CD4-positive, alpha-beta T cell treated with Interleukin-15 for 4 hours (primary cell): ENCODE measurements around the gene PIK3R1.

Experiments
- DNase-seq: peaks from one replicate; pipeline ENCODE4 v3.0.0-alpha.2; 2020; ENCODE audit warnings: low spot score

The PIK3R1 gene

DNA sequence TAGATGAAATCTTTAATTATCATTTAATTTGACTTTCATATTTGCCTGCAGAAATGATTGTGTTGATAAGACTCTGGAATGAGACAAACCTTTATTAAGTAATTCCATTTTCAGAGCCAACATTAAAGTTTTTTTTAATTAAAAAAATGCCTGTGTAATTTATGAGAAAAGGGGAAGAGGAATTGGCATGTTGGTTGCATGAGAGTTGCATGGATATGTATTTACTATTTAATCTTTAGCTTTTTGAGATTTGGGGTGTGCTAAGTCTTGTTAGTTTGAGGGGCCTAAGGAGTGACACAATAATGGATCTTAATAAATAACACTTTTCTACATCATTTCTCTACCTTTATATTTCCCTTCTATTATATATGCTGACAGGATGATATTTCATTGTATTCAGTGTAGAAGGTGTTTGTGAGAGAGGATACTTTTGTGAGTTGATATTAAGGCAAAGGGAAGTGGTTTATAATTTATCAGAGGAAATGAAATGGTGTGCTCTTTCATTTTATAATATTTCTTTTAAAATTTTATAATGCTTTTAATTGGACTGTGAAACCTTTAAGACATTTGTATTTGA lies 54.9 kb downstream of the PIK3R1 start:
- no peak for DNase-seq

- no peak for DNase-seq
These were observed 55.6 kb downstream of the PIK3R1 start for GRCh38 chr5:68271124-68271523.

DNA sequence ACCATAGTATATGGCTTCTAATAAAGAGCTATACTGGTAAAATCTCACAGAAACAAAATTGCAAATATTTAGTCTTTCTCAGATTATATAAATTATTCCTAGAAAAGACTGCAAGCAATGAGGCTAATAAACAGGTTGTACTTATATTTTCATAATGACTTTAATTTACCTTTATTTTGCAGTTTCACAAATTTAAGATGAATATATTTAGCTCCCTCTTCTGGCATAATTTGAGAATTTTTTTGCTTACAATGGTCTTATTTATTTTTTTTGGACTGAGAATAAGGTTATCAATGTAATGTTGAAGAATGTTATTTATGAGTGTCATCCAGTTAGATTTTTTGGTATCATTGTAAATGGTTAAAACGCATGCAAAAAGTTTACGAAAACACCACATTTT lies 56.7 kb downstream of the PIK3R1 start:
- DNase-seq, result peak; percentile 45

DNA sequence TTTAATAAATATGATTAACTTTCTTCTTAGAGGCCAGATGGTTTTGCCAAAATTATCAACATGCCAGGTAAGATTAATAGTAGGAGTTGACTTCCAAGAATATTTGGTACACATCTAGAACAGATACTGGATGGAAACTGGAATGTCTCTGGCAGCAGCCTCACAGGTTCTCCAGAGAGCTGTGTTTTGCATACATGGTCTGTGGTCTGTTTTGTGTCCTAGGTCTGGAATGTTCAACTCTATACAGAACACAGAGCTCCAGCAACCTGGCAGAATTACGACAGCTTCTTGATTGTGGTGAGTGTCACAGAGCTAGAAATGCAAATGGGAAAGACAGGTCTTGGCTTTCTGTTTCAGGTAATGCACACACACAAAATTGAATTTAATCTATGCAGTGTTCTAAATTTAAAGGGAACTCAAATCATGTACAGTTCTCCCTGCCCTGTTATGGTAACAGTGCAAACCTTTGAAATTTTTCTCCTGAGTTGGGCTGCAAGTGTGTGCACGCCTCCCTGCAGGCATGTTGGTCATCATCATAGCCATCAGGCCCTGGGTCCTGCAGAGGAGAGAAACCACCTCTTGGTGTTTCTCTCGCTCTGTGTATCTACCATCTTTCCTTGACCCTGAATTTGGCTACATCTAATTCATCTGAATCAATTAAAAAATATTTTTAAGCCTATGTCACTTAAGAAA lies 58.3 kb downstream of the PIK3R1 start:
- no peak for DNase-seq

GRCh38 chr5:68274847-68275651 lies 59.5 kb downstream of the PIK3R1 start:
- peak; percentile 43 for DNase-seq

DNA sequence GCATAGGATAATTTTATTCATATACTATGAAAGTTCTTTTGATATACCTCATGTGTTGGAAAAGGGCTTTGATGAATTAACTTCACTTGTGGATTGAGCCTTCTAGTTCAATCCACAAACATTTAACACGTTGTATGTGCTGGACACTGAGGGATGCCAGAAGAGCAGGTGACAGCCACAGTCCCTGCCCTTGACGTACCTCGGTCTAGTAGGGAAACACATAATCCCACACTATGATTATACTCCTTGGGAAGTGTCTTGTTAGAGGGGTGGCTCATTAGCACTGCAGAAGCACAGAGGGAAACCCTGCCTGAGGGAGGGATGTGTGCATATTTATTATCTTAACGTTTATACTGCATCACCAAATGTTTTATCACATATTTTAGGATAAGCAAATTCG lies 61.2 kb downstream of the PIK3R1 start:
- no peak for DNase-seq

GRCh38 chr5:68277431-68277830 lies 61.9 kb downstream of the PIK3R1 start:
- DNase-seq, result no peak

- DNase-seq, result peak; percentile 85
These were observed 64.4 kb downstream of the PIK3R1 start for GRCh38 chr5:68279984-68280383.

- DNase-seq, result no peak
These were observed 66.4 kb downstream of the PIK3R1 start for GRCh38 chr5:68282001-68282400.

- DNase-seq, result no peak
These were observed 68.2 kb downstream of the PIK3R1 start for GRCh38 chr5:68283766-68284165.

- no peak for DNase-seq
These were observed 69.7 kb downstream of the PIK3R1 start for GRCh38 chr5:68285075-68285840.

GRCh38 chr5:68285851-68286611 lies 70.5 kb downstream of the PIK3R1 start:
- DNase-seq, result peak; percentile 73

DNA sequence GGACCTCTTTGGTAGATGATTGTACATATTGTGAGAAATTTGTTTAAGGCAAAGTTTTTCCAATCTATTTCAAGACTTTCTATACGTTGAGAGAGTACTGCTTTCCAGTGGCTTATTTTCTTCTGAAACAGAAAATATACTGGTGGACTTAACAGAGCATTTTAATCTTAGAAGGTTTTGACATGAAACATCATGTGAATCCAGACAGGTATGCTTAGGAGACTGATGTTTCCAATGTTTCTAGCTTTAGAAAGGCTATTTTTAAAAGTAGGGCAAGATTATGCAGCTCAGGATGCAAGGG lies 71.0 kb downstream of the PIK3R1 start:
- no peak for DNase-seq

DNA sequence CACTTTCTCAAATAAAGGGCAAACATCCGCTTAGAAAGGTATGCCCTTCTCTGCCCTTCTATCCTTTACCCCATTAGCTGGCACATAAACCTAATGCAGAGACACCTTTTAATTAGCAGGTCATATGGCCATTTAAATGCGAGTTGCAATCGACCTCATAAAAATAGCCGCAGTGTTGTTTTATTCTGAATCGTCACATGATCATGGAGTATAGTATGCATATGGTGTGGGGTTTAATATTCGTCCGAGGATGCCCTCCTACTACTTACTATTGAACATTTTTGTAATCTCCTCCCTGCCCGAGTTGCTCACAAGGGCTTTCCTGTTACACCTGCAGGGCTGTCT lies 72.0 kb downstream of the PIK3R1 start:
- DNase-seq, result no peak

DNA sequence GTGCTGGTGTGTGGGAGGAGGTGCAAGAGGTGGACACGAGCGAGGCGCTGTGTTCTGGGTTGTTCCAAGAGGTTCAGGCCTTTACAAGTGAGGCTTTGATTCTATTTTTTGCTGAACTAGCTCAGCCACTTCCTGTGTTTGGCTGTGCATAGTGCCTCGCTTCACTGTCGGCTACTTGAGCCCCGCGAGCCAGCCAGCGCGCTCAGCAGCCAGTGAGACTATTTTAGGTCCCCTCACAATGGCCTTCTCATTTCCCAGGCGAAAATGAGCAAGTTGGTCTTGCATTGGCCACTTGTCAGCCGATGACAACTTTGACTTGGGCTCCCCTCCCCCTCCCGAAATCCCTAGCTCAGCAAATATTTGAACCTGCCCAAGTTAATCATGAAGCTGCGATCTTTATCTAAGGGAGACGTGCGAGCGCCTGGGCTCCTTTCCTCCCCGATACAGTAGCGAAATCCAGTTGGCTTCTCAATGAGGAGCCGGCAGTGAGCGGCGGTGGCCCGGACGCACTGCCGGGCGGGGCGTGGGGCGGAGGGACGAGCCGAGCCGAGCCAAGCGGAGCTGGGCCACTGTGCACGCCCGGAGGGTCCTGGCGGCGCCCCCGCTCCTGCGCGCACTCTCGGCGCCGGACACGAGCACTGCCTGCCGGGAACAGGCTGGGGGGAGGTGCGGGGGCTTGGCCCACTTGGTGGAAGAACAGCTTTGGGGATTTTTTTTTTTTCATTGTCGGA lies 72.6 kb downstream of the PIK3R1 start:
- peak; percentile 48 for DNase-seq

GRCh38 chr5:68288707-68289134 lies 73.2 kb downstream of the PIK3R1 start:
- no peak for DNase-seq

DNA sequence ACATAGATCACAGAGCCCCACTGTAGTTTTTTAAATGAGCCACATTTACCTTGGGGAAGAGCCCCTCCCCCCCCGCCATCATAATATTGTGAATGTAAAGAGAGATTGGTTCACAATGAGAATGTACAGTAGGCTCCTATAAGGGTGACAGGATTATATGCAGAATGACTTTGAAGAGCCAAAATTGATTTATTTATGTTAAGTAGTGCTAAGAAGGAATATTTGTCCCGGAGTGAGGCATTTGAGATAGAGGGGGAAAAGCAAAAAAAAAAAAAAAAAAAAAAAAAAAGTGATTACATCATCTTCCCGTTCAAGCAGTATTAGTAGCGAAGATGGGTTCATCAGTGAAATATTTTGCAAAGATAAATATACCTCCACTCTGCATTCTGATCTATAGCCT lies 73.9 kb downstream of the PIK3R1 start:
- DNase-seq, result no peak

GRCh38 chr5:68290260-68290674 lies 74.7 kb downstream of the PIK3R1 start:
- no peak for DNase-seq

DNA sequence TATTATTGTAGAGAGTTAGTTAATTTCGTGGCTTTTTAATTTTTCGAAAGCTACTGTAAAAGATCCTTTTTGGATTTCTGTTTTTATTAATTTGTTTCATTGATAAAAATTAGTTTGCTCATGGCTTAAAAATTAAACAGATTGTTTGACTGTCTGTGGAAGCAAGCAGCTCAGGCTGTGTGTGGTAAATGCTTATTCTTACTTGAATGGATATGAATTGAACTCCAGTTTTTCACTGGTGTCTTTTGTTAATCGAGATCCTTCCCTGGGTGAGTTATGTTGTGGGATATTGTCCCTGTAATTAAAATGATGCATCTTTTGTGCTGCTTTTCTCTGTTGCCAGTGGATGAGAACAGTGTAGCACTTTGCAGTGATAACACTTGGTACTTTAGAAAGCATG lies 75.3 kb downstream of the PIK3R1 start:
- DNase-seq, result no peak

DNA sequence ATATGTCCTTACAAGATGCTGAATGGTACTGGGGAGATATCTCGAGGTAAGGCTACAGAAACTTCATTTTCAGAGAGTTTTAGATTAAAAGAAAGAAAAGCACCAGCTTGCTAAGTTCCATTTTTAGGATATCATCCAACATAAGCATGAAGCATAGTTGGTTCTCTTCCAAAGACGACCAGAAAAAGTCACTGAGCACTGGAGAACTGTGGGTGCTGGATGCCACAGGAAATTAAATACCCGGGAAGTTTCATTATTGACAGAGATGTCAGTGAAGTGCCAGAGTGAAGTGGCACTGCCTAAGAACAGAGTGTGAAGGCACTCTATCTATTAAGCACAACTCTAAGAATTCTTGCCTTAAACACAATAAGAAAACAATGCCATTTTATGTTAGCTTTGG lies 76.8 kb downstream of the PIK3R1 start:
- no peak for DNase-seq

DNA sequence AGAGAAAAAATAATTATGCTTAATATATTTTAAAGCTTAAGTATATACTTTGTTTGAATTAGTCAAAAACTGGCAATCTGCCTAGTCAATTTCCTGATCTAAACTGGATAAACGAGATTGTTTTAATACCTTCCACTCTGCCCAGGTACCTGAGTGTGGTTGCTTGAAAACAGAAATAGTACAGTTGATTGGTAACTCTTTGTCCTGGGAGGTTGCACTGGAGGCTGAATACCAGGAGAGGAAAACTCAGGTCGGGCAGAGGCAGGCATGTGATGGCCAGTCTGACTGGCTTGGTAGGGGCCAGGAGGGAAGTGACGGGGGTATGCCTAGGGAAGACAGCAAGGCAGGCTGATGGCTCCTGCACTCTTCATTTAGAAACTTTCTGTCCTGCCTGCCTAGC lies 80.2 kb downstream of the PIK3R1 start:
- DNase-seq, result no peak
